Uterus (tissue), 2 donors: ENCODE measurements around the gene RALGAPB.

Source experiments
- POLR2A ChIP-seq, 2 donors: fragments of 450-650 bp; IDR thresholded peaks; one replicate each; pipeline ENCODE4 v1.6.1; 2016; ENCODE audit warnings: antibody characterized with exemption in 2 of 2, mild to moderate bottlenecking in 1 of 2, moderate library complexity in 1 of 2
- TF ChIP-seq, protein P1 (sequence below), 4 experiments: fragments of 200-600 bp in 2 of 4; fragments of 450-650 bp in 2 of 4; sonication (generic) in 2 of 4; IDR thresholded peaks; one replicate each; pipeline ENCODE4 v1.5.1; 2016 to 2019; ENCODE audit warnings: antibody characterized with exemption in 4 of 4, mild to moderate bottlenecking in 2 of 4, moderate library complexity in 1 of 4

DNA sequence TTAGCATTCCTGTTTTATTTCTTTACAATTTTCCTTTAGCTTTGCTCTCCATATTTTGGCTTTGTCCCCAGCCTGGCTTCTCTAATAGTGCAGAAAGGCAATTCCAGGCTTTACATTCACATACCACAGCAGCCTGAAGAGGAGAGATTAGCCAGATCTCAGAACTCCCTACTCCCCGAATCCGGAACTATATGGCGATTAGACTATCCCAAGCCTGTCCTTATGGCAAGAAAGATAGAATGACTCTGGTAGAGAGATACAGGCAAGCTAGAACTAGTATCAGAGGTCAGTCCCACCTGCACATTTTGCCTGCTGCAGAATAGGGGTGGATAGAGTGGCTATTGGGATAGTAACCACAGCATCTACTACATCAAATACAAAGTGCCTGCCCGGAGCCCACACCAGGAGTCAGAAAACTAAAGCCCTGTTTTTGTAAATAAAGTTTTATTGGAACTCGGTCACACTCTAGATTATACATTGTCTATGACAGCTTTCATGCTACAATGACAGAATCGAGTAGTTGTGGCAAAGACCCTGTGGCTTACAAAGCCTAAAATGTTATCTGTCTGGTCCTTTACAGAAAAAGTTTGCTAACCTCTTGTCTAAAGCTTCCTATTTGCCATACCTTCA, 91.3 kb downstream of the RALGAPB start:
- TF ChIP-seq, protein P1, sequence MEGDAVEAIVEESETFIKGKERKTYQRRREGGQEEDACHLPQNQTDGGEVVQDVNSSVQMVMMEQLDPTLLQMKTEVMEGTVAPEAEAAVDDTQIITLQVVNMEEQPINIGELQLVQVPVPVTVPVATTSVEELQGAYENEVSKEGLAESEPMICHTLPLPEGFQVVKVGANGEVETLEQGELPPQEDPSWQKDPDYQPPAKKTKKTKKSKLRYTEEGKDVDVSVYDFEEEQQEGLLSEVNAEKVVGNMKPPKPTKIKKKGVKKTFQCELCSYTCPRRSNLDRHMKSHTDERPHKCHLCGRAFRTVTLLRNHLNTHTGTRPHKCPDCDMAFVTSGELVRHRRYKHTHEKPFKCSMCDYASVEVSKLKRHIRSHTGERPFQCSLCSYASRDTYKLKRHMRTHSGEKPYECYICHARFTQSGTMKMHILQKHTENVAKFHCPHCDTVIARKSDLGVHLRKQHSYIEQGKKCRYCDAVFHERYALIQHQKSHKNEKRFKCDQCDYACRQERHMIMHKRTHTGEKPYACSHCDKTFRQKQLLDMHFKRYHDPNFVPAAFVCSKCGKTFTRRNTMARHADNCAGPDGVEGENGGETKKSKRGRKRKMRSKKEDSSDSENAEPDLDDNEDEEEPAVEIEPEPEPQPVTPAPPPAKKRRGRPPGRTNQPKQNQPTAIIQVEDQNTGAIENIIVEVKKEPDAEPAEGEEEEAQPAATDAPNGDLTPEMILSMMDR (IDR thresholded peaks at IDR 0.05): no peak
- TF ChIP-seq POLR2A (IDR thresholded peaks at IDR 0.05): no peak
